Measurements from ENCODE around the gene AP2A2.

GRCh38 chr11:1049911-1050580, 124.4 kb downstream of the AP2A2 start:
- TF ChIP-seq CTCF (conservative IDR thresholded peaks at IDR 0.05; ENCODE audit: low read depth, low read length) (no peak), EZH2 (IDR thresholded peaks at IDR 0.05; ENCODE audit: borderline replicate concordance, low read depth, low read length, poor library complexity, severe bottlenecking) (no peak)
